HepG2 (cell line): Measurements from ENCODE around the gene UBE2G2. TPM values are rescaled to one million over a fixed set of nuclear protein-coding genes. Genes with fewer than 3 reads are reported as not detected.

Source experiments
- AGO1 ChIP-seq: fragments of 200-400 bp; formaldehyde crosslinking; IDR thresholded peaks from 2 replicates; pipeline ENCODE4 v1.6.1; 2017; ENCODE audit warnings: mild to moderate bottlenecking, low read depth, low read length, moderate library complexity; ENCODE audit not compliant: poor library complexity, severe bottlenecking
- BORCS8-MEF2B ChIP-seq: sonication (generic); formaldehyde crosslinking; IDR thresholded peaks from 2 replicates; pipeline ENCODE4 v1.8.0; 2022; ENCODE audit warnings: mild to moderate bottlenecking, missing genetic modification reagents
- CHD2 ChIP-seq: IDR thresholded peaks from 2 replicates; pipeline ENCODE4 v1.6.1; 2011; ENCODE audit warnings: low read depth, low read length, improper control_type of control experiment
- HNF4A ChIP-seq: sonication (generic); formaldehyde crosslinking; IDR thresholded peaks from 2 replicates; pipeline ENCODE4 v1.4.0; 2020; ENCODE audit warnings: missing genetic modification reagents
- KLF12 ChIP-seq: sonication (generic); formaldehyde crosslinking; IDR thresholded peaks from 2 replicates; pipeline ENCODE4 v1.4.0; 2020; ENCODE audit warnings: missing genetic modification reagents, borderline replicate concordance
- KMT2B ChIP-seq: IDR thresholded peaks from 2 replicates; pipeline ENCODE4 v1.6.1; 2016; ENCODE audit warnings: missing genetic modification reagents, missing compliant biosample characterization
- MIER2 ChIP-seq: IDR thresholded peaks from 2 replicates; pipeline ENCODE4 v1.6.1; 2016; ENCODE audit warnings: missing biosample characterization, missing genetic modification reagents
- MTERF4 ChIP-seq: sonication (generic); formaldehyde crosslinking; IDR thresholded peaks from 2 replicates; pipeline ENCODE4 v1.8.0; 2023; ENCODE audit warnings: mild to moderate bottlenecking, missing genetic modification reagents
- MXD3 ChIP-seq: IDR thresholded peaks from 2 replicates; pipeline ENCODE4 v1.6.1; 2016; ENCODE audit warnings: mild to moderate bottlenecking, missing biosample characterization, missing genetic modification reagents
- POLR2G ChIP-seq: fragments of 200-400 bp; formaldehyde crosslinking; IDR thresholded peaks from 2 replicates; pipeline ENCODE4 v1.6.1; 2018; ENCODE audit warnings: mild to moderate bottlenecking, low read depth, low read length, moderate library complexity
- RARA ChIP-seq: IDR thresholded peaks from 2 replicates; pipeline ENCODE4 v1.6.1; 2016; ENCODE audit warnings: missing genetic modification reagents, missing compliant biosample characterization
- SALL2 ChIP-seq: sonication (generic); formaldehyde crosslinking; IDR thresholded peaks from 2 replicates; pipeline ENCODE4 v1.8.1; 2023; ENCODE audit warnings: mild to moderate bottlenecking, missing genetic modification reagents, inconsistent platforms
- SMAD1 ChIP-seq: sonication (generic); formaldehyde crosslinking; IDR thresholded peaks from 2 replicates; pipeline ENCODE4 v1.4.0; 2020; ENCODE audit warnings: missing genetic modification reagents, low read depth, mild to moderate bottlenecking, borderline replicate concordance
- ZBTB20 ChIP-seq: sonication (generic); formaldehyde crosslinking; IDR thresholded peaks from 2 replicates; pipeline ENCODE4 v1.8.1; 2023; ENCODE audit warnings: missing genetic modification reagents, low read depth, mild to moderate bottlenecking, borderline replicate concordance
- ZBTB34 ChIP-seq: sonication (generic); formaldehyde crosslinking; IDR thresholded peaks from 2 replicates; pipeline ENCODE4 v1.8.0; 2022; ENCODE audit warnings: mild to moderate bottlenecking, missing genetic modification reagents
- ZBTB37 ChIP-seq: sonication (generic); formaldehyde crosslinking; IDR thresholded peaks from 2 replicates; pipeline ENCODE4 v1.4.0; 2020; ENCODE audit warnings: mild to moderate bottlenecking, missing genetic modification reagents
- ZFP82 ChIP-seq: sonication (generic); formaldehyde crosslinking; IDR thresholded peaks from 2 replicates; pipeline ENCODE4 v1.5.1; 2020; ENCODE audit warnings: mild to moderate bottlenecking, missing genetic modification reagents, borderline replicate concordance
- ZNF33A ChIP-seq: sonication (generic); formaldehyde crosslinking; IDR thresholded peaks from 2 replicates; pipeline ENCODE4 v1.5.1; 2020; ENCODE audit warnings: missing genetic modification reagents, mild to moderate bottlenecking, moderate library complexity, borderline replicate concordance
- ZNF652 ChIP-seq: IDR thresholded peaks from 2 replicates; pipeline ENCODE4 v1.6.1; 2016; ENCODE audit warnings: low read depth, borderline replicate concordance
- ZSCAN25 ChIP-seq: sonication (generic); formaldehyde crosslinking; IDR thresholded peaks from 2 replicates; pipeline ENCODE4 v1.8.0; 2022; ENCODE audit warnings: mild to moderate bottlenecking, missing genetic modification reagents
- polyA plus RNA-seq, 8 experiments: library from polyadenylated mRNA; depleted of rRNA in 3 of 8; stranded (reverse) in 7 of 8; unstranded in 1 of 8; fragments of >200 nt; fragmentation: Illumina TruSeq in 4 of 8; extraction: Trizol in 4 of 8; gene quantifications; 2 replicates each; pipeline versions ENCODE4 v1.2.1 to v1.2.3, GENCODE V29; 2011 to 2016; ENCODE audit warnings: low read depth in 4 of 8, missing spikeins in 1 of 8, mixed read lengths in 1 of 8; ENCODE audit not compliant: insufficient read depth in 1 of 8
- total RNA-seq, 5 experiments: library from RNA; depleted of rRNA; stranded (reverse); fragments of >200 nt; fragmentation: Illumina TruSeq; extraction: Trizol; gene quantifications; 2 replicates each; pipeline ENCODE4 v1.2.3, GENCODE V29; 2016; ENCODE audit warnings: low read depth in 1 of 5
- TF ChIP-seq, protein P1 (sequence below): sonication (generic); formaldehyde crosslinking; IDR thresholded peaks from 2 replicates; pipeline ENCODE4 v1.5.0; 2020; ENCODE audit warnings: missing genetic modification reagents
- TF ChIP-seq, protein P2 (sequence below): sonication (generic); formaldehyde crosslinking; IDR thresholded peaks from 2 replicates; pipeline ENCODE4 v1.5.1; 2020; ENCODE audit warnings: mild to moderate bottlenecking, missing genetic modification reagents, borderline replicate concordance

The UBE2G2 gene
- total and polyA plus RNA-seq, 2 of the 13 experiments (the other 11 are each of a cell fraction or from before 2014, with no cell fraction given): 55.4 to 92.0 TPM

DNA sequence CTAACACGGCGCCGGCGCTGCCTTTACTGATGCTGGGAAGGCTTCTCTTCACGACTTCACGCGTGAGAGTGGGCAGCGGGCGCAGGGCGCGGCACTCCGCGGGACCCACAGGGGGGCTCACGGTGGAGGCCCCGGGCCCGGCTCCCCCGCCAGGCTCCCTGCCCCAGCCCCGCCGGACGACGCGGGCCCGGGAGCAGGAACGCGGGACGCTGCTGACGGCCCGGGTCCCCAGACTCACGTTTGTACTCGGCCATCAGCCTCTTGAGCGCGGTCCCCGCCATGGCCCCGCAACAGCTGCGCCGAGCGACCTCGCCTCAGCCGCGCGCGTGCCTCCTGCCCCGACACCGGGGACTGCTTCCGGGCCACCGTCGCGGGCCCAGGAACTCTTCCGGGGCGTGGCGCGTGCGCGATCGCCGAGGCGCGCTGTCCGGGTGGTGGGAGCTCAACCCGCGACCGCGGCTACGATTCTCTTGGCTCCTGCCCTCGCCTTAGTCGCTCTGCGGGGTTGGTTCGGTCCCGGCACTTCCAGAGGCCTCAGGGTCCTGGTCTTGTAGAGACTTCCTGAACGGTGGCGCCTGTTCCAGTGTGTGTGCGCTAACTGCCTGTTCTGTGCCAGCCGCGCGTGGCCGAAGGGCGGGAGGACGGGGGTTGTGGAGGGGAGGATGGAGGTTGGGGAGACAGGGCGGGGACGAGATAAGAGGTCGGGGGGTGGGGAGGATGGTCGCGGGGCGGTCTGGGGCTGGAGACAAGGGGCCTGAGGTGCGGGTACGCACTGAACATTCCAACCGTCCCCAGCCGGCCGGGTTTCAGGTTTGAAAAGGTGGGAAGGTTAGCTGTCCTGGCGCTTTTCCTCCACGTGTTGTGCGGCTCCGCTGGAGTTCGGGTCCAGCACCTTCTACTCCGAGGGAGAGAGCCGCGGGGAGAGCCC, at the start of gene UBE2G2 (continued):
- TF ChIP-seq, protein P1, sequence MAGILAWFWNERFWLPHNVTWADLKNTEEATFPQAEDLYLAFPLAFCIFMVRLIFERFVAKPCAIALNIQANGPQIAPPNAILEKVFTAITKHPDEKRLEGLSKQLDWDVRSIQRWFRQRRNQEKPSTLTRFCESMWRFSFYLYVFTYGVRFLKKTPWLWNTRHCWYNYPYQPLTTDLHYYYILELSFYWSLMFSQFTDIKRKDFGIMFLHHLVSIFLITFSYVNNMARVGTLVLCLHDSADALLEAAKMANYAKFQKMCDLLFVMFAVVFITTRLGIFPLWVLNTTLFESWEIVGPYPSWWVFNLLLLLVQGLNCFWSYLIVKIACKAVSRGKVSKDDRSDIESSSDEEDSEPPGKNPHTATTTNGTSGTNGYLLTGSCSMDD: no peak
- TF ChIP-seq ZNF33A (no peak), ZFP82 (CRISPR knock-in tag) (no peak), RARA (CRISPR knock-in tag) (peak; percentile 41; the same call in 1 of the 2 replicates), SMAD1 (no peak), KMT2B (CRISPR knock-in tag) (peak; percentile 78; the same call in 1 of the 2 replicates), ZBTB20 (CRISPR knock-in tag) (no peak), POLR2G (peak; percentile 91), ZBTB37 (CRISPR knock-in tag) (no peak), MXD3 (CRISPR knock-in tag) (peak; percentile 85; the same call in 1 of the 2 replicates), MTERF4 (peak; percentile 84), ZSCAN25 (peak; percentile 40; the same call in 1 of the 2 replicates), HNF4A (CRISPR knock-in tag) (no peak), AGO1 (peak; percentile 19), KLF12 (peak; percentile 29; the same call in 1 of the 2 replicates), ZBTB34 (CRISPR knock-in tag) (no peak), BORCS8-MEF2B (CRISPR knock-in tag) (peak; percentile 56; the same call in 1 of the 2 replicates), CHD2 (peak; percentile 66; the same call in 1 of the 2 replicates), MIER2 (CRISPR knock-in tag) (no peak), ZNF652 (no peak), SALL2 (CRISPR knock-in tag) (no peak)
- TF ChIP-seq, protein P2, sequence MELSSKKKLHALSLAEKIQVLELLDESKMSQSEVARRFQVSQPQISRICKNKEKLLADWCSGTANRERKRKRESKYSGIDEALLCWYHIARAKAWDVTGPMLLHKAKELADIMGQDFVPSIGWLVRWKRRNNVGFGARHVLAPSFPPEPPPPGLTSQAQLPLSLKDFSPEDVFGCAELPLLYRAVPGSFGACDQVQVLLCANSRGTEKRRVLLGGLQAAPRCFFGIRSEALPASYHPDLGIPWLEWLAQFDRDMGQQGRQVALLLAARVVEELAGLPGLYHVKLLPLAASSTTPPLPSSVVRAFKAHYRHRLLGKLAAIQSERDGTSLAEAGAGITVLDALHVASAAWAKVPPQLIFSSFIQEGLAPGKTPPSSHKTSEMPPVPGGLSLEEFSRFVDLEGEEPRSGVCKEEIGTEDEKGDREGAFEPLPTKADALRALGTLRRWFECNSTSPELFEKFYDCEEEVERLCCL (CRISPR knock-in tag): no peak
